22Rv1 (cell line): ENCODE results near the gene DCHS1.

ENCODE experiments used
- ZFX ChIP-seq: fragments of 450-650 bp; IDR thresholded peaks from 2 replicates; pipeline ENCODE4 v1.6.1; 2017; ENCODE audit warnings: antibody characterized with exemption, borderline replicate concordance
- TF ChIP-seq, protein P1 (sequence below): fragments of 450-650 bp; IDR thresholded peaks from 2 replicates; pipeline ENCODE4 v1.5.1; 2017; ENCODE audit warnings: mild to moderate bottlenecking

DNA sequence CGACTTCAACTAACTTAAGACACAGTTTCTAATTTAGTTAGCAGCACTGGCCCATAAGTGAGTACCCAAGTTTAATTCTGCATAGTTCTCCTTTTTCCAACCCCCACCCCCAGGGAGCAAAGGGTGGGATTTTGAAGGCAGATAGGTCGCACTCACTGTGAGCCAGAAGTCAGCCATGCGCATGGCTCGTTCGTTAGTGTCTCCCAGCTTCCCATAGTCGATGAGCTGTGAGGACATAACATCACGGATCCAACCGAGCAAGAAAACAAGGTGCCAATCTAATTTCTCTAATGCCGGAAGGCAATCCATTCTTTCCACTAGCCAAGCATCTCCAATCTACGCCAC is 27.0 kb upstream of the DCHS1 start:
- TF ChIP-seq ZFX: no peak
- TF ChIP-seq, protein P1, sequence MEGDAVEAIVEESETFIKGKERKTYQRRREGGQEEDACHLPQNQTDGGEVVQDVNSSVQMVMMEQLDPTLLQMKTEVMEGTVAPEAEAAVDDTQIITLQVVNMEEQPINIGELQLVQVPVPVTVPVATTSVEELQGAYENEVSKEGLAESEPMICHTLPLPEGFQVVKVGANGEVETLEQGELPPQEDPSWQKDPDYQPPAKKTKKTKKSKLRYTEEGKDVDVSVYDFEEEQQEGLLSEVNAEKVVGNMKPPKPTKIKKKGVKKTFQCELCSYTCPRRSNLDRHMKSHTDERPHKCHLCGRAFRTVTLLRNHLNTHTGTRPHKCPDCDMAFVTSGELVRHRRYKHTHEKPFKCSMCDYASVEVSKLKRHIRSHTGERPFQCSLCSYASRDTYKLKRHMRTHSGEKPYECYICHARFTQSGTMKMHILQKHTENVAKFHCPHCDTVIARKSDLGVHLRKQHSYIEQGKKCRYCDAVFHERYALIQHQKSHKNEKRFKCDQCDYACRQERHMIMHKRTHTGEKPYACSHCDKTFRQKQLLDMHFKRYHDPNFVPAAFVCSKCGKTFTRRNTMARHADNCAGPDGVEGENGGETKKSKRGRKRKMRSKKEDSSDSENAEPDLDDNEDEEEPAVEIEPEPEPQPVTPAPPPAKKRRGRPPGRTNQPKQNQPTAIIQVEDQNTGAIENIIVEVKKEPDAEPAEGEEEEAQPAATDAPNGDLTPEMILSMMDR: no peak
